Activated T-cell treated with anti-CD3 and anti-CD28 coated beads for 24 hours (primary cell): Measurements from ENCODE around the gene INPP5D.

Experiments used
- DNase-seq: peaks from one replicate; pipeline ENCODE4 v3.0.0-alpha.2; 2020; ENCODE audit warnings: low read depth

INPP5D gene

GRCh38 chr2:233209533-233210171, 149.5 kb downstream of the INPP5D start:
- DNase-seq: no peak

DNA sequence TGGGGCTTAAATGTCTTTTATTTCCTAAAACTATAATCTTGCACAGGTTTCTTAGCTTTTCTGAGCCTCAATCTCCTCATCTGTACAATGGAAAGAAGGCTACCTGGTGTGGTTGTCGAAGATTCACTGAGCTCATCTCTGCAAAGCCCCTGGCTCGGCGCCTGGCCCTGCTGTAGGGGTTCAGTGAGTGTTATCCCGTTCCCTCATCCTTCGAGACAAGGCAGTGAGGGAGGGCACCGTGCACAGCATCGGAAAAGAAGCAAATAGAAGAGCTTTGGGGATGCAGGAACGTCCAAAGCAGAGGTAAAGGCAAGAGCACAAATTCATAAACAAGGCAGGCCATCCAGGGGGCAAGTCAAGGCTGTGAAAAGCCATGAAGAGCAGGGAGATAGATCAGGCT, 150.1 kb downstream of the INPP5D start:
- DNase-seq: no peak

GRCh38 chr2:233210843-233211547, 150.9 kb downstream of the INPP5D start:
- no peak for DNase-seq

DNA sequence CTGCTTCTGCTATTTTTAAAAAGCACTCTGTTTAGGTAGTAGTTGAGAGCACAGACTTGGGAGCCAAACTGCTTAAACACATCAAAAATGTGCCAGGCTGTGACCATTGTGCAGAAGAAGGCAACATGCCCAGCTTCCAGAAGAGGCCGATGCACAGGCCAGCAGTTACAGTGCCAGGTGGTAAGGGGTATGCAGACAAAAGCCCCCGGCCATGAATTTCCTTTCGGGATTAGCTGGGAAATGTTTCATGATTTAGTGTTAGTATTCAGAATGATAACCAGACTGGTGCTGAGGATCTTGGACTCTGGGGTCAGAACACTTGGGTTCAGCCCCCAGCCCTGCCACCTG, 151.4 kb downstream of the INPP5D start:
- DNase-seq: no peak

DNA sequence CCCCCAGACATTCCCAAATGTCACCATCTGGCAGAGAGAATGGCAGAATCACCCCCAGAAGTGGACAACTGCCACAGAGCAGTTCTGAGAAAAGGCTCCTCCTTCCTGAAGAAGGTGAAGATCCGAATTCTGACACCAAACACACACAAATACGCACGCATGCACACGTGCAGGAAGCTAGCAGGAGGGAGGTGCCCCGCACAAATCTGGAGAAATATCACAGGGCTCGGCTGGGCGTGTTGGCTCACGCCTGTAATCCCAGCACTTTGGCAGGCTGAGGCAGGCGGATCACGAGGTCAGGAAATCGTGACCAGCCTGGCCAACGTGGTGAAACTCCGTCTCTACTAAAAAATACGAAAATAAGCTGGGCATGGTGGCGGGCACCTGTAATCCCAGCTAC, 152.9 kb downstream of the INPP5D start:
- no peak for DNase-seq

- DNase-seq: no peak
Measured at GRCh38 chr2:233213975-233214374, 153.8 kb downstream of the INPP5D start.

DNA sequence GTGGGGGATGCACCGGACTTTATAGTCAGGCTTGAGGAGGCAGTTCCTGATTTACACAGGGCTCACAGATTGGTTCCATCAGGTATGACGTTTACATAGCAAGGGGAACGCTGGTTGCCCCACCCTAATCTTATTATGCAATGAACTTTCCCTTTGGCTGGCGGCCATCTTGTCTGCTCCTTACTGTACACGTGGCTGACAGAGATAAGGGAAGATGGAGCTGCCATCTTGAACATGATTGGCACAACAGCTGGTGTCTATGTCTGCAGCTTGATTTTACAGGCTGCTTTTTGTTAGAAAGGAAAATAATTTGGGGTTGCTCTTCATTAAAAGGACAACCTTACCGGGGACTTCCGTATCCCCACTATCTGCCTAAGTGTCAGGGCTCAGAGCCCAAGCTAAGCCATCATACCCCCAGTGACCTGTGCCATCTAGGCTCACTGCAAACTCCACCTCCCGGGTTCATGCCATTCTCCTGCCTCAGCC, 157.8 kb downstream of the INPP5D start:
- DNase-seq: no peak

GRCh38 chr2:233218836-233219235, 158.7 kb downstream of the INPP5D start:
- DNase-seq: no peak

GRCh38 chr2:233219848-233220247, 159.7 kb downstream of the INPP5D start:
- no peak for DNase-seq

DNA sequence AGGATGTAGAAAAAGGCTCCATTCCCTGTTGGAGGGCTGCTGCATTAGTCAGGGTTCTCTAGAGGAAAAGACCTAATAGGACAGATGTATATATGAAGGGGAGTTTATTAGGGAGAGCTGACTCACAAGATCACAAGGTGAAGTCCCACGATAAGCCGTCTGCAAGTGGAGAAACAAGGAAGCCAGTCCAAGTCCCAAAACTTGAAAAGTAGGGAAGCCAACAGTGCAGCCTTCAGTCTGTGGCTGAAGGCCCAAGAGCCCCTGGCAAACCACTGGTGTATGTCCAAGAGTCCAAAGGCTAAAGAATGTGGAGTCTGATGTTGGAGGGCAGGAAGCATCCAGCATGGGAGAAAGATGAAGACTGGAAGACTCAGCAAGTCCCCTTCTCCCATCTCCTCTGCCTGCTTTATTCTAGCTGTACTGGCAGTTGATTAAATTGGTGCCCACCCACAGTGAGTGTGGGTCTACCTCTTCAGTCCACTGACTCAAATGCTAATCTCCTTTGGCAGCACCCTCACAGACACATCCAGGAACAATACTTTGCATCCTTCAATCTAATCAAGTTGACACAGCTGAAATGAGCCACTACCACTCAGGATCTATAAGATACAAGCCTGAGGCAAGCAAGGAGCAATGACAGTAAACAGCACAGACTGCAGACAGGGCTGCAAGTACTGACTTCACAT, 161.4 kb downstream of the INPP5D start:
- no peak for DNase-seq

- no peak for DNase-seq
Measured at GRCh38 chr2:233223059-233223894, 163.1 kb downstream of the INPP5D start.

- DNase-seq: no peak
Measured at GRCh38 chr2:233225230-233226068, 165.3 kb downstream of the INPP5D start.

- no peak for DNase-seq
Measured at GRCh38 chr2:233226511-233227031, 166.4 kb downstream of the INPP5D start.

- DNase-seq: no peak
Measured at GRCh38 chr2:233227346-233227978, 167.3 kb downstream of the INPP5D start.

- DNase-seq: no peak
Measured at GRCh38 chr2:233228376-233228775, 168.2 kb downstream of the INPP5D start.

DNA sequence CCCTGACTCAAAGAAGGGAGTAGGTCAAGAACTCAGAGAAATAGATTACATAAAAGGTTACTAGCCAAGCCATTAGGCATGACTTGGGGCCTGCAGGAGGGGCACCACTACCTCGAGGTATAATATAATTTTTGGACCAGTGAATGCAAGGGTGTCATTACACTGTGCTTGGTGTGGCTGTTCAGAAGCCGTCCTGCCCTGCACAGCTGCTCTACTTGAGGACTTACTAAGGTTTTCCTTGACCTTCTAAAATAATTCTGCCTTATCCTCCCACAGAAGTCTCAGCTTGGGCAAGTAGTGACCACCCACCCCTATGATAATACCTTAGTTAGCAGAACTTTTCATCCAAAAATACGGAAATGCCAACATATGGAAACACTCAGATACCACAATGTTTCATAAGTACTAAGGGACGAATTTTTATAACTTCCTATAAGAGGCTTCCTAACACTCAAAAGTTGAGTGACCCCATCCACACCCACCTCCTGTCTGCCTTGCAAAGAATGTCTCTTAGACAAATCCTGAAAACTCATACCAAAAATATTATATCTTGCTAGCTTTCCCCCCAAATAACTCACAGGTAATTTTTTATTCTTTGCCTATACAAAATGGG, 173.6 kb downstream of the INPP5D start:
- DNase-seq: no peak

GRCh38 chr2:233234264-233234663, 174.1 kb downstream of the INPP5D start:
- DNase-seq: no peak

- no peak for DNase-seq
Measured at GRCh38 chr2:233234996-233235395, 174.9 kb downstream of the INPP5D start.

GRCh38 chr2:233235977-233236376, 175.8 kb downstream of the INPP5D start:
- no peak for DNase-seq
